Panc1 (cell line): ENCODE measurements around the gene LSM14B. TPM values are rescaled to one million over a fixed set of nuclear protein-coding genes. Genes with fewer than 3 reads are reported as not detected.
A peak's percentile ranks its signal among the peaks of the same experiment; 100 is the strongest.

ENCODE experiments used
- ATAC-seq: fragments of 200-7000 bp; cut with Tn5 transposase; 2 replicates; pipeline ENCODE4 v1.9.1; 2020; ENCODE audit warnings: mild to moderate bottlenecking, moderate library complexity
- BruUV-seq: library from RNA; stranded (reverse); fragments of 400-500 nt; replicated peaks from 2 replicates; lab custom pipeline; 2021; lab: Mats Ljungman, UMichigan
- CTCF ChIA-PET: fragments of 300-600 bp; sonication (Branson Sonifier 250); formaldehyde crosslinking; loops from one replicate; lab custom pipeline; 2022; ENCODE audit warnings: antibody characterized with exemption; lab: Charles Lee
- POLR2A ChIA-PET: fragments of 300-600 bp; sonication (Branson Sonifier 250); formaldehyde crosslinking; loops from one replicate; lab custom pipeline; 2022; ENCODE audit warnings: antibody characterized with exemption; lab: Charles Lee
- DNase-seq: peaks from one replicate; pipeline ENCODE4 v3.0.0-alpha.2; 2010; ENCODE audit warnings: low read depth, low spot score
- H3K27ac ChIP-seq: 2 replicates; pipeline ENCODE4 v1.5.1; 2011; ENCODE audit warnings: mild to moderate bottlenecking, low read length, inconsistent platforms
- H3K27me3 ChIP-seq: fragments of 200-500 bp; sonication (Bioruptor generic); 2 replicates; pipeline ENCODE4 v1.6.0; 2014; ENCODE audit warnings: low read length, inconsistent platforms; ENCODE audit not compliant: control insufficient read depth, insufficient read depth
- H3K36me3 ChIP-seq: fragments of 200-500 bp; sonication (Bioruptor generic); 2 replicates; pipeline ENCODE4 v1.5.1; 2014; ENCODE audit warnings: inconsistent platforms, mild to moderate bottlenecking, low read length, moderate library complexity; ENCODE audit not compliant: control insufficient read depth, insufficient read depth
- H3K4me1 ChIP-seq: 2 replicates; pipeline ENCODE4 v1.5.1; 2011; ENCODE audit warnings: inconsistent platforms, mild to moderate bottlenecking, low read length, moderate library complexity; ENCODE audit not compliant: control insufficient read depth, insufficient read depth
- H3K4me3 ChIP-seq, 2 experiments: 2 replicates each; pipeline ENCODE4 v1.5.1; 2011 to 2012; ENCODE audit warnings: low read depth in 2 of 2, low read length in 2 of 2, mild to moderate bottlenecking in 2 of 2, inconsistent platforms in 1 of 2, moderate library complexity in 1 of 2
- H3K9me3 ChIP-seq: fragments of 200-500 bp; sonication (Bioruptor generic); 2 replicates; pipeline ENCODE4 v1.5.1; 2014; ENCODE audit warnings: low read depth, mild to moderate bottlenecking, inconsistent platforms, low read length, moderate library complexity; ENCODE audit not compliant: control insufficient read depth, insufficient read depth
- POLR2AphosphoS5 ChIP-seq: IDR thresholded peaks from 2 replicates; pipeline ENCODE4 v1.6.1; 2012; ENCODE audit warnings: mild to moderate bottlenecking, low read depth, low read length, moderate library complexity
- REST ChIP-seq, 2 experiments: IDR thresholded peaks; 2 replicates each; pipeline ENCODE4 v1.6.1; 2011 to 2012; ENCODE audit warnings: low read depth in 2 of 2, control low read depth in 1 of 2, low read length in 1 of 2, mild to moderate bottlenecking in 1 of 2, moderate library complexity in 1 of 2; ENCODE audit not compliant: insufficient read depth in 1 of 2
- SIN3A ChIP-seq: IDR thresholded peaks from 2 replicates; pipeline ENCODE4 v1.6.1; 2012; ENCODE audit warnings: low read depth, mild to moderate bottlenecking, low read length, moderate library complexity, borderline replicate concordance; ENCODE audit not compliant: insufficient read depth
- TCF7L2 ChIP-seq: IDR thresholded peaks from 2 replicates; pipeline ENCODE4 v1.6.1; 2011; ENCODE audit warnings: mild to moderate bottlenecking, low read depth, low read length, inconsistent platforms
- in situ Hi-C: cut with HindIII; loops from 2 replicates; pipeline ENCODE4 v1.10.0; 2016; ENCODE audit warnings: low sequenced_read_pairs, low pct_unique_long_range_greater_than_20kb
- intact Hi-C: fragments of 100-400 bp; cut with micrococcal nuclease; formaldehyde crosslinking; loops from one replicate; pipeline ENCODE4 v1.10.0; 2022; ENCODE audit not compliant: unreplicated experiment
- total RNA-seq: library from RNA; stranded (reverse); gene quantifications from one replicate; pipeline ENCODE4 v1.2.1, GENCODE V29; 2021; ENCODE audit not compliant: unreplicated experiment

The LSM14B gene
- total RNA-seq, 1 experiment from 2014 or later = 52.2 TPM

GRCh38 chr20:62143081-62143956 lies 21.0 kb downstream of the LSM14B start, which contains the start of the genes PSMA7 and SS18L1:
Gene PSMA7, minus strand, starts transcription at chr20:62143394. Its CDS starts 91 bp downstream, at chr20:62143303.
Gene SS18L1, plus strand, starts transcription at chr20:62143769. Its CDS starts 52 bp downstream, at chr20:62143821.
- intact Hi-C loops (no loop called here), in situ Hi-C loops (no loop called here)
- TF ChIP-seq REST (IDR thresholded peaks at IDR 0.05; ENCODE audit: insufficient read depth in 1 of 2, low read depth in 2 of 2, low read length in 1 of 2) (no peak), POLR2AphosphoS5 (peak; percentile 63), TCF7L2 (no peak), SIN3A (0 out of 2 replicates have a peak, but pooled peaks have one; percentile 66)
- peaks cover 22% of the 10 kb centered on the region for H3K4me1 ChIP-seq
- H3K27me3 ChIP-seq = no peaks in the 10 kb centered on the region
- ATAC-seq (peak; percentile 93), DNase-seq (no peak)
- peak within 1 kb of the TSS; percentile 64 to 84 for H3K4me3 ChIP-seq
- peak within 1 kb of the TSS; percentile 88 for H3K27ac ChIP-seq
- no TSS peak for BruUV-seq
- H3K36me3 ChIP-seq = peaks cover 18% of the 10 kb centered on the region
- no peaks in the 10 kb centered on the region for H3K9me3 ChIP-seq
- ChIA-PET CTCF (no interaction called here), POLR2A (no interaction called here)

GRCh38 chr20:62143957-62144825 lies 21.9 kb downstream of the LSM14B start:
- ChIA-PET POLR2A (no interaction called here), CTCF (interaction anchor here (0.7 kb wide), 1 partner anchor 78 kb away, joined by 3 read pairs; no protein-coding TSS in a partner anchor)
- Histone ChIP-seq H3K9me3 (no peaks in the 10 kb centered on the region), H3K27me3 (no peaks in the 10 kb centered on the region), H3K27ac (peak overlapping the region; percentile 76), H3K36me3 (peaks cover 13% of the 10 kb centered on the region), H3K4me1 (peaks cover 29% of the 10 kb centered on the region), H3K4me3 (peak overlapping the region; percentile 61 to 64)
- 0 out of 2 replicates have a peak, but pooled peaks have one; percentile 10 for TF ChIP-seq SIN3A
- no peak for TF ChIP-seq REST (IDR thresholded peaks at IDR 0.05; ENCODE audit: insufficient read depth in 1 of 2, low read depth in 2 of 2, low read length in 1 of 2)
- DNase-seq (no peak), ATAC-seq (peak; percentile 56)
- in situ Hi-C loops (no loop called here), intact Hi-C loops (no loop called here)
- no TSS peak for BruUV-seq
